ENCODE results near the gene MMP25.

MMP25 gene, protein sequence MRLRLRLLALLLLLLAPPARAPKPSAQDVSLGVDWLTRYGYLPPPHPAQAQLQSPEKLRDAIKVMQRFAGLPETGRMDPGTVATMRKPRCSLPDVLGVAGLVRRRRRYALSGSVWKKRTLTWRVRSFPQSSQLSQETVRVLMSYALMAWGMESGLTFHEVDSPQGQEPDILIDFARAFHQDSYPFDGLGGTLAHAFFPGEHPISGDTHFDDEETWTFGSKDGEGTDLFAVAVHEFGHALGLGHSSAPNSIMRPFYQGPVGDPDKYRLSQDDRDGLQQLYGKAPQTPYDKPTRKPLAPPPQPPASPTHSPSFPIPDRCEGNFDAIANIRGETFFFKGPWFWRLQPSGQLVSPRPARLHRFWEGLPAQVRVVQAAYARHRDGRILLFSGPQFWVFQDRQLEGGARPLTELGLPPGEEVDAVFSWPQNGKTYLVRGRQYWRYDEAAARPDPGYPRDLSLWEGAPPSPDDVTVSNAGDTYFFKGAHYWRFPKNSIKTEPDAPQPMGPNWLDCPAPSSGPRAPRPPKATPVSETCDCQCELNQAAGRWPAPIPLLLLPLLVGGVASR

DNA sequence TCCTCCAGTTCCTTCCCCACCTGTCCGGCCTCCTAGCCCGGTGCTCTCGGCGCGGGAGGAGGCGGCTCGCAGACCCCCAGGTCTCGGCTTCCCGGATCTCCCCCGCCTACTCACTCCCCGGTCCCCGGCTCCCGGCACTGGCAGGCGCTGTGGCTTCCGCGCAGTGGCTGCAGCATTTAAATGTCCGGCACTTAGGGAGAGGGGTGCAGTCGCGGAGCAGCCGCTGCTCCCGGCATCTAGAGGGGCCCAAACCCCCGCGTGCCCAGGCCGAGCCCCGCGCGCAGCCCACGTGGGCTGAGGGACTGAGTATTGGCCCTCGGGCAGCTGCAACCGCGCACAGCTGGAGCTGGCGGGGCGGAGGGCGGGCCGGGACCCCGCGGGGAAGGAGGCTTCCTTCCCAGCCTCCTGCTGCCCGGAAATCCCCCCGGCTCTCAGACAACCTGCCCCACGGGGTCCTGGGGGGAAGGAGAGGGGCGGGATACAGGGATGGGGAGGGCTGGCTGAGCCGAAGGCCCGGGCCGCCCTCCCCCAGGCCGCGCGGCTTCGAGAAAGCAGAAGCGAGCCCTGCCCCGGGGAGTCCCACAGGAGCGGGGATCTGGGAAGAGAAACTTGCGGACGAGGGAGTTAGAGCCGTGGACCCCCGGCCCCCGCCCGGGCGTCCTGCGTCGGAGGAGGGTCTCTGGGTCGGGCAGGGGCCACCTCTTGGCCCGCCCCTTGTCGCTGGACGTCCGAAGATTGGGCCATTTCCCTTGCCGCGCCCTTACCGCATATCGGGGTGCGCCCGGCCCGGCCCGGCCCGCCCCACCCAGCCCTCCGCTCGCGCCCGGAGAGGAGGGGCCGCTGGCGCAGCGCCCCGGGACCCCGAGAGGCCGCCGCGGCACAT lies at the start of gene MMP25:
TSS of gene MMP25 (plus strand) at position 804 of the 883 bp plus-strand sequence. CDS start 357 bp downstream, outside the sequence.
- TF ChIP-seq, protein P1, sequence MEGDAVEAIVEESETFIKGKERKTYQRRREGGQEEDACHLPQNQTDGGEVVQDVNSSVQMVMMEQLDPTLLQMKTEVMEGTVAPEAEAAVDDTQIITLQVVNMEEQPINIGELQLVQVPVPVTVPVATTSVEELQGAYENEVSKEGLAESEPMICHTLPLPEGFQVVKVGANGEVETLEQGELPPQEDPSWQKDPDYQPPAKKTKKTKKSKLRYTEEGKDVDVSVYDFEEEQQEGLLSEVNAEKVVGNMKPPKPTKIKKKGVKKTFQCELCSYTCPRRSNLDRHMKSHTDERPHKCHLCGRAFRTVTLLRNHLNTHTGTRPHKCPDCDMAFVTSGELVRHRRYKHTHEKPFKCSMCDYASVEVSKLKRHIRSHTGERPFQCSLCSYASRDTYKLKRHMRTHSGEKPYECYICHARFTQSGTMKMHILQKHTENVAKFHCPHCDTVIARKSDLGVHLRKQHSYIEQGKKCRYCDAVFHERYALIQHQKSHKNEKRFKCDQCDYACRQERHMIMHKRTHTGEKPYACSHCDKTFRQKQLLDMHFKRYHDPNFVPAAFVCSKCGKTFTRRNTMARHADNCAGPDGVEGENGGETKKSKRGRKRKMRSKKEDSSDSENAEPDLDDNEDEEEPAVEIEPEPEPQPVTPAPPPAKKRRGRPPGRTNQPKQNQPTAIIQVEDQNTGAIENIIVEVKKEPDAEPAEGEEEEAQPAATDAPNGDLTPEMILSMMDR (IDR thresholded peaks at IDR 0.05; ENCODE audit: borderline replicate concordance, insufficient read depth, low read depth, low read length), result no peak
- peak within 1 kb of the TSS; percentile 60 for H3K4me3 ChIP-seq (ENCODE audit: low read depth, low read length)

DNA sequence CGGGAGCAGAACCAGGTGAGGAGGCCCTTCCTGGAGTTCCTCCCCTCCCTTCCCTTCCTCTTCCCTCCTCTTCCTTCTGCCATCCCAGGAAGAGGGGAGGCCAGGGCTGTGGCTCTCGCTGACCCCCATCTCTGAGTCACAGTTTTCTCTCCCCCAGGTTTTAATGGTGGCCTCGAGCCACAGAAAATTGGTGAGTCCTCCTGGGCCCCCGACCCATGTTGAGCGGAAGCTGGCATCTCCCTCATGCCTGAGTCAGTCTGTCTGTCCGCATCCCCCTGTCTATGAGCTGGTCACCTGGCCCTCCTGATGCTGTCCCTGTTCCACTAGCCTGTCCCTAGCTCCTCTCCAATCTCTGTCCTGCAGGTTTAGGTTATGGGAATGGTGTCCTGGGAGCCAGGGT lies 46.4 kb upstream of the MMP25 start:
- no peak overlapping the region for H3K4me3 ChIP-seq (ENCODE audit: low read depth, low read length)
- TF ChIP-seq, protein P1 (IDR thresholded peaks at IDR 0.05; ENCODE audit: borderline replicate concordance, insufficient read depth, low read depth, low read length), result no peak

DNA sequence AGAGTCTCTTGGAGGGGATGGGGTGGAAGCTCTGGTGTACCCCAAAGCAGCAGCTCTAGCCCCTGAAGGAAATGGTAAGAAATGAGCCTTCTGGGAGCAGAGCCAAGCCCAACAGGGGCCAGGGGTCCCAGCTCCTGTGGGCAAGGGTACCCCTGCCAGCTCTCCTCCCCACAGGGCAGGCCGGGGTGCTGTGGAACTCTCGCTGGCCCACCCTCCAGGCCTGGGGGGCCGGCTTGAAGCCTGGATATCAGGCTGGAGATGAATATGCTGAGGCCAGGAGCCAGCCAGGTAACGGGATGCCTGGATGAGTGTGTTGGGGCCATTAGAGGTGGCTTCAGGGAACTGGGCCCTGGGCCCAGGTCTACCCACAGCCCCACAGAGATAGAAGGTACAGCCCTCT lies 45.8 kb upstream of the MMP25 start:
- TF ChIP-seq, protein P1 (IDR thresholded peaks at IDR 0.05; ENCODE audit: borderline replicate concordance, insufficient read depth, low read depth, low read length), result no peak
- H3K4me3 ChIP-seq (ENCODE audit: low read depth, low read length), result no peak overlapping the region

DNA sequence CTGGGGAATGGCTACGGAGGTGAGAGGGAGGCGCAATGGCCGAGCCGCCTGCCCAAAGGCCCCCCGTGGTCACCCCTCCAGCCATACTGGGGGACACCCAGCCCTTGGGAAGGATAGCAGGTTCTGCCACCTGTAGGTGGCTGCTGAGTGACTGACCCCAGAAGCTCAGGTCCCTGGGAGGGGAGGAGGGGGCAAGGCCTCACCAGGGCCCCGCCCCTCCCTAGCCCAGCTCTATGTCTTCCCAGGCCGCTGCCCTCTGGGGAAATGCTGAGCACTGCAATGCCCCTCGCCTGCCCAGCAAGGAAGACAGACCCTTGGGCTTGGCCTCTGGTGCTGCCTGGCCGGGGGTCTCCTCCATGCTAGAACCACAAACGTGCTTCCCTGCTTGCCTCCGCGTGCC lies 45.0 kb upstream of the MMP25 start:
- no peak overlapping the region for H3K4me3 ChIP-seq (ENCODE audit: low read depth, low read length)
- TF ChIP-seq, protein P1 (IDR thresholded peaks at IDR 0.05; ENCODE audit: borderline replicate concordance, insufficient read depth, low read depth, low read length), result no peak

DNA sequence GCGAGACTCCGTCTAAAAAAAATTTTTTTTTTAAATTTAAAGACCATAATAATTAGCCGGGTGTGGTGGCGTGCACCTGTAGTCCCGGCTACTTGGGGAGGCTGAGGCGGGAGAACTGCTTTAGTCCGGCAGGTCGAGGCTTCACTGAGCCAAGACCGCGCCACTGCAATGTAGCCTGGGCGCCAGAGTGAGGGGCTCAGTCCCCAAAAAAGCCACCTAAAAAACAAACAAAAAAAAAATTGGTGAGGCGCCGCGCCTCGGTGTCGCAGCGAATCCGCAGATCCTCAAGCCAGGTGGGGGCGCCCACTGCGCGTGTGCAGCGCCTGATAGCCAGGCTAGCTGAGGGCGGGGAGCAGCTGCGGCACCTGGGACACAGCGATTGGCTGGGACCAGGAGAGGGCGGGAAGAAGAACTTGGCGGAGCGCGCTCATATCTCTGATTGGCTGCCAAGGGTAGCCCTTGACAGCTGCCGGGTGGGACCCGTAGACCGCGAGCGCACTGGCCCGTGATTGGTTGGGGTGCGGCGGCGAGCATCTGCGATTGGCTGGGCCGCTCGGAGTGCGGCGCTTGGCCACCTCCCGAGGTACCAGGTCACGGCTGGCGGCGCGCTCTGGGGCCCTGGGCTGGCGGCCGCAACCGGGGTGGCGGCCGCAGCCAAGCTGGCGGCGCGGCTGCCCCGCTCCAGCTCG lies 42.6 kb upstream of the MMP25 start:
- TF ChIP-seq, protein P1 (IDR thresholded peaks at IDR 0.05; ENCODE audit: borderline replicate concordance, insufficient read depth, low read depth, low read length), result peak; percentile 61; the same call in 1 of the 2 replicates
- H3K4me3 ChIP-seq (ENCODE audit: low read depth, low read length), result no peak overlapping the region

DNA sequence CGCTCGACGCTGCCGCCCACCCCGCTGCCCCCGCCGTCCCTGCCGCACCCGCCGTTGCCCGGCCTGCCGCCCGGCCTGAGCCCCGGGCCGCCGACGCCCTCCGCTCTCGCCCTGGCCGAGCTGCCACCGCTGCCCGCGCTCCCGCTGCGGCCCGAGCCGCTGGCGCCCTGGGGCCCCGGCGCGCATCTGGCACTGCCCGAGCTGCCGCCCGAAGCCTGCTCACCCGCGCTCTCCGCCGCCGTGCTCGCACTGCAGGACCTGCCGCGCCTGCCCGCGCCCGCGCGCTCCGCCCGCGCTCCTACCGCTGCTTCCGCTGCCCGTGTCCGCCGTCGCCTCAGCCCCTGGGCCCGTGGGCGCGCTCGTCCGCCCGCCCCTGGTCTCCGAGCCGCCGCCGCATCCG lies 42.0 kb upstream of the MMP25 start:
- TF ChIP-seq, protein P1 (IDR thresholded peaks at IDR 0.05; ENCODE audit: borderline replicate concordance, insufficient read depth, low read depth, low read length), result no peak
- no peak overlapping the region for H3K4me3 ChIP-seq (ENCODE audit: low read depth, low read length)

All from GM12875 (cell line).